GM12878 (cell line): Measurements from ENCODE around the gene ANAPC5. TPM values are rescaled to one million over a fixed set of nuclear protein-coding genes. Genes with fewer than 3 reads are reported as not detected.

Experiments
- ATF3 ChIP-seq: IDR thresholded peaks from 2 replicates; pipeline ENCODE4 v1.6.1; 2011; ENCODE audit warnings: low read depth, mild to moderate bottlenecking, low read length, moderate library complexity, borderline replicate concordance; ENCODE audit errors: extremely low read depth
- CBFB ChIP-seq: IDR thresholded peaks from 2 replicates; pipeline ENCODE4 v1.6.1; 2016; ENCODE audit warnings: antibody characterized with exemption, low read depth
- GABPA ChIP-seq: IDR thresholded peaks from 2 replicates; pipeline ENCODE4 v1.6.1; 2014; ENCODE audit warnings: antibody characterized with exemption, low read depth, mild to moderate bottlenecking, inconsistent platforms
- IKZF2 ChIP-seq, 2 experiments: fragments of 450-650 bp; IDR thresholded peaks; 2 replicates each; pipeline ENCODE4 v1.6.1; 2017; ENCODE audit warnings: mild to moderate bottlenecking in 2 of 2, moderate library complexity in 2 of 2
- RBBP5 ChIP-seq: fragments of 200-600 bp; sonication (generic); conservative IDR thresholded peaks from 2 replicates; pipeline ENCODE4 v1.6.1; 2016
- ZBTB11 ChIP-seq: fragments of 450-650 bp; formaldehyde crosslinking; IDR thresholded peaks from 2 replicates; pipeline ENCODE4 v1.5.0; 2022; ENCODE audit warnings: mild to moderate bottlenecking, missing genetic modification characterization
- ZZZ3 ChIP-seq: IDR thresholded peaks from 2 replicates; pipeline ENCODE4 v1.6.1; 2011; ENCODE audit warnings: low read depth; ENCODE audit not compliant: control insufficient read depth, insufficient read length
- polyA plus RNA-seq, 11 experiments: library from polyadenylated mRNA; depleted of rRNA in 4 of 11; unstranded in 6 of 11; stranded (reverse) in 5 of 11; fragments of >200 nt; fragmentation: Nextera tagmentation in 4 of 11; fragmentation: Illumina TruSeq in 1 of 11; extraction: Ambion mirVana in 4 of 11; extraction: Trizol in 1 of 11; gene quantifications; 1 replicate in 1 of 11; 2 replicates in 10 of 11; pipeline versions ENCODE4 v1.2.1 to v1.2.3, GENCODE V29; 2011 to 2016; ENCODE audit warnings: inconsistent platforms in 2 of 11, missing spikeins in 2 of 11, low read depth in 1 of 11
- total RNA-seq, 4 experiments: library from RNA; depleted of rRNA in 3 of 4; stranded (reverse); fragments of >200 nt in 3 of 4; fragmentation: Illumina TruSeq in 1 of 4; extraction: Trizol in 1 of 4; gene quantifications; 2 replicates each; pipeline versions ENCODE4 v1.2.1 to v1.2.3, GENCODE V29; 2013 to 2021
- TF ChIP-seq, protein P1 (sequence below): IDR thresholded peaks from 2 replicates; pipeline ENCODE4 v1.6.1; 2011; ENCODE audit warnings: borderline replicate concordance, low read depth, mild to moderate bottlenecking, moderate library complexity, mixed read lengths, low read length; ENCODE audit not compliant: insufficient read depth; ENCODE audit errors: extremely low read length
- TF ChIP-seq, protein P2 (sequence below): fragments of 450-650 bp; IDR thresholded peaks from 2 replicates; pipeline ENCODE4 v1.6.1; 2018; ENCODE audit warnings: borderline replicate concordance, mild to moderate bottlenecking; ENCODE audit not compliant: partially characterized antibody

Gene ANAPC5
- total and polyA plus RNA-seq, 10 of the 15 experiments (the other 5 are each of a cell fraction or from before 2014, with no cell fraction given), result 102 to 227 (median 166) TPM

GRCh38 chr12:121295116-121295745 is 57.0 kb downstream of the ANAPC5 start (continued):
- TF ChIP-seq ZZZ3 (no peak), IKZF2 (IDR thresholded peaks at IDR 0.05) (no peak), CBFB (no peak), GABPA (no peak), ATF3 (no peak), ZBTB11 (CRISPR knock-in tag) (no peak), RBBP5 (no peak)
- TF ChIP-seq, protein P1, sequence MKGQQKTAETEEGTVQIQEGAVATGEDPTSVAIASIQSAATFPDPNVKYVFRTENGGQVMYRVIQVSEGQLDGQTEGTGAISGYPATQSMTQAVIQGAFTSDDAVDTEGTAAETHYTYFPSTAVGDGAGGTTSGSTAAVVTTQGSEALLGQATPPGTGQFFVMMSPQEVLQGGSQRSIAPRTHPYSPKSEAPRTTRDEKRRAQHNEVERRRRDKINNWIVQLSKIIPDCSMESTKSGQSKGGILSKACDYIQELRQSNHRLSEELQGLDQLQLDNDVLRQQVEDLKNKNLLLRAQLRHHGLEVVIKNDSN, result no peak
- TF ChIP-seq, protein P2, sequence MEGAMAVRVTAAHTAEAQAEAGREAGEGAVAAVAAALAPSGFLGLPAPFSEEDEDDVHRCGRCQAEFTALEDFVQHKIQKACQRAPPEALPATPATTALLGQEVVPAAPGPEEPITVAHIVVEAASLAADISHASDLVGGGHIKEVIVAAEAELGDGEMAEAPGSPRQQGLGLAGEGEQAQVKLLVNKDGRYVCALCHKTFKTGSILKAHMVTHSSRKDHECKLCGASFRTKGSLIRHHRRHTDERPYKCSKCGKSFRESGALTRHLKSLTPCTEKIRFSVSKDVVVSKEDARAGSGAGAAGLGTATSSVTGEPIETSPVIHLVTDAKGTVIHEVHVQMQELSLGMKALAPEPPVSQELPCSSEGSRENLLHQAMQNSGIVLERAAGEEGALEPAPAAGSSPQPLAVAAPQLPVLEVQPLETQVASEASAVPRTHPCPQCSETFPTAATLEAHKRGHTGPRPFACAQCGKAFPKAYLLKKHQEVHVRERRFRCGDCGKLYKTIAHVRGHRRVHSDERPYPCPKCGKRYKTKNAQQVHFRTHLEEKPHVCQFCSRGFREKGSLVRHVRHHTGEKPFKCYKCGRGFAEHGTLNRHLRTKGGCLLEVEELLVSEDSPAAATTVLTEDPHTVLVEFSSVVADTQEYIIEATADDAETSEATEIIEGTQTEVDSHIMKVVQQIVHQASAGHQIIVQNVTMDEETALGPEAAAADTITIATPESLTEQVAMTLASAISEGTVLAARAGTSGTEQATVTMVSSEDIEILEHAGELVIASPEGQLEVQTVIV, result no peak
- TF ChIP-seq, all 136 proteins: peak for 2
